GM19099 (cell line): ENCODE results near the gene SOBP.

ENCODE experiments used
- POLR2A ChIP-seq: IDR thresholded peaks from 3 replicates; pipeline ENCODE4 v1.6.1; 2011; ENCODE audit warnings: low read depth; ENCODE audit not compliant: insufficient read length; ENCODE audit errors: extremely low read depth

Gene SOBP

GRCh38 chr6:107587451-107587850, 97.5 kb downstream of the SOBP start:
- no peak for TF ChIP-seq POLR2A

- TF ChIP-seq POLR2A: no peak
These were observed 99.3 kb downstream of the SOBP start for GRCh38 chr6:107589199-107589598.

GRCh38 chr6:107589934-107590333, 100.0 kb downstream of the SOBP start:
- no peak for TF ChIP-seq POLR2A

GRCh38 chr6:107590378-107590777, 100.5 kb downstream of the SOBP start:
- no peak for TF ChIP-seq POLR2A

- no peak for TF ChIP-seq POLR2A
These were observed 101.4 kb downstream of the SOBP start for GRCh38 chr6:107591346-107591745.

GRCh38 chr6:107592806-107593205, 102.9 kb downstream of the SOBP start:
- no peak for TF ChIP-seq POLR2A

- no peak for TF ChIP-seq POLR2A
These were observed 104.8 kb downstream of the SOBP start for GRCh38 chr6:107594736-107595135.

- no peak for TF ChIP-seq POLR2A
These were observed 108.2 kb downstream of the SOBP start for GRCh38 chr6:107598091-107598490.

- no peak for TF ChIP-seq POLR2A
These were observed 109.1 kb downstream of the SOBP start for GRCh38 chr6:107599043-107599442.

- no peak for TF ChIP-seq POLR2A
These were observed 110.2 kb downstream of the SOBP start for GRCh38 chr6:107600121-107600520.

- no peak for TF ChIP-seq POLR2A
These were observed 111.0 kb downstream of the SOBP start for GRCh38 chr6:107600936-107601335.

GRCh38 chr6:107601406-107601805, 111.5 kb downstream of the SOBP start:
- no peak for TF ChIP-seq POLR2A

GRCh38 chr6:107602321-107603005, 112.5 kb downstream of the SOBP start:
- no peak for TF ChIP-seq POLR2A

GRCh38 chr6:107603006-107603370, 113.1 kb downstream of the SOBP start:
- no peak for TF ChIP-seq POLR2A

- no peak for TF ChIP-seq POLR2A
These were observed 114.6 kb downstream of the SOBP start for GRCh38 chr6:107604549-107604948.

- no peak for TF ChIP-seq POLR2A
These were observed 116.5 kb downstream of the SOBP start for GRCh38 chr6:107606407-107606806.

GRCh38 chr6:107607116-107607515, 117.2 kb downstream of the SOBP start:
- TF ChIP-seq POLR2A: no peak

GRCh38 chr6:107611094-107611810, 121.3 kb downstream of the SOBP start:
- no peak for TF ChIP-seq POLR2A
